Naive thymus-derived CD4-positive, alpha-beta T cell (primary cell): ENCODE results near the gene CUEDC1. TPM values are rescaled to one million over a fixed set of nuclear protein-coding genes. Genes with fewer than 3 reads are reported as not detected.

Experiments used
- ATAC-seq: fragments of 150-1000 bp; cut with Tn5 transposase; 2 replicates; pipeline ENCODE4 v1.10.0; 2021; ENCODE audit warnings: mild to moderate bottlenecking, moderate library complexity
- CTCF ChIA-PET: fragments of 350-600 bp; sonication (Branson Sonifier 250); formaldehyde crosslinking; loops from one replicate; lab custom pipeline; 2021; ENCODE audit warnings: antibody characterized with exemption; lab: Charles Lee
- POLR2A ChIA-PET: fragments of 350-600 bp; sonication (Branson Sonifier 250); formaldehyde crosslinking; loops from one replicate; lab custom pipeline; 2021; ENCODE audit warnings: antibody characterized with exemption, inconsistent platforms; lab: Charles Lee
- DNase-seq, 9 donors: peaks; one replicate each; pipeline versions ENCODE4 v3.0.0 to v3.0.0-alpha.2; 2020 to 2022; ENCODE audit warnings: mixed read lengths in 1 of 9
- H3K27ac ChIP-seq: one replicate; pipeline ENCODE4 v1.7.0; 2013; ENCODE audit warnings: mild to moderate bottlenecking, low read depth, low read length, moderate library complexity
- H3K27me3 ChIP-seq, 2 donors: one replicate each; pipeline ENCODE4 v1.7.0; 2013; ENCODE audit warnings: low read length in 2 of 2, mild to moderate bottlenecking in 2 of 2, moderate library complexity in 2 of 2; ENCODE audit not compliant: control insufficient read depth in 2 of 2, insufficient read depth in 2 of 2
- H3K36me3 ChIP-seq, 3 experiments: 1 replicate in 2 of 3; 2 replicates in 1 of 3; pipeline ENCODE4 v1.7.0; 2013; ENCODE audit warnings: low read length in 3 of 3, mild to moderate bottlenecking in 3 of 3, moderate library complexity in 1 of 3; ENCODE audit not compliant: insufficient read depth in 3 of 3, control insufficient read depth in 2 of 3
- H3K4me1 ChIP-seq, 2 donors: one replicate each; pipeline ENCODE4 v1.7.0; 2013; ENCODE audit warnings: low read length in 2 of 2, mild to moderate bottlenecking in 2 of 2, moderate library complexity in 1 of 2; ENCODE audit not compliant: control insufficient read depth in 2 of 2, insufficient read depth in 2 of 2
- H3K4me3 ChIP-seq: 2 replicates; pipeline ENCODE4 v1.7.0; 2013; ENCODE audit warnings: mild to moderate bottlenecking, low read length
- H3K9me3 ChIP-seq, 3 experiments: 1 replicate in 2 of 3; 2 replicates in 1 of 3; pipeline ENCODE4 v1.7.0; 2013; ENCODE audit warnings: low read length in 3 of 3; ENCODE audit not compliant: control insufficient read depth in 2 of 3
- H3K27ac Mint-ChIP-seq, 9 donors: one replicate each; pipeline ENCODE4 v1.8.0; 2020 to 2022; ENCODE audit warnings: mixed read lengths in 9 of 9, mild to moderate bottlenecking in 8 of 9, moderate library complexity in 5 of 9, inconsistent platforms in 2 of 9
- H3K27me3 Mint-ChIP-seq, 5 donors: one replicate each; pipeline ENCODE4 v1.8.0; 2021 to 2022; ENCODE audit warnings: mixed read lengths in 5 of 5, mild to moderate bottlenecking in 1 of 5
- H3K36me3 Mint-ChIP-seq, 5 donors: one replicate each; pipeline ENCODE4 v1.8.0; 2020 to 2022; ENCODE audit warnings: mixed read lengths in 5 of 5, mild to moderate bottlenecking in 3 of 5, inconsistent platforms in 1 of 5
- H3K4me1 Mint-ChIP-seq, 7 donors: one replicate each; pipeline ENCODE4 v1.8.0; 2020 to 2022; ENCODE audit warnings: mixed read lengths in 7 of 7, mild to moderate bottlenecking in 3 of 7, inconsistent platforms in 1 of 7
- H3K4me3 Mint-ChIP-seq, 10 donors: one replicate each; pipeline ENCODE4 v1.8.0; 2020 to 2022; ENCODE audit warnings: mild to moderate bottlenecking in 10 of 10, mixed read lengths in 10 of 10, moderate library complexity in 6 of 10, inconsistent platforms in 2 of 10
- H3K9me3 Mint-ChIP-seq, 11 donors: one replicate each; pipeline ENCODE4 v1.8.0; 2020 to 2022; ENCODE audit warnings: mixed read lengths in 11 of 11, mild to moderate bottlenecking in 4 of 11, inconsistent platforms in 1 of 11, moderate library complexity in 1 of 11
- intact Hi-C, 2 donors: fragments of 100-400 bp; cut with micrococcal nuclease; formaldehyde crosslinking; loops; one replicate each; pipeline ENCODE4 v1.15.1; 2023
- polyA plus RNA-seq, 2 donors: library from polyadenylated mRNA; unstranded; fragments of 300-500 nt; fragmentation: Illumina TruSeq; gene quantifications; one replicate each; pipeline ENCODE4 v1.2.3, GENCODE V29; 2021
- total RNA-seq, 6 experiments: library from RNA in 5 of 6; stranded (reverse) in 5 of 6; gene quantifications; 1 replicate in 5 of 6; 2 replicates in 1 of 6; pipeline ENCODE4 v1.2.3 and lab custom pipeline; 2021 to 2026

The CUEDC1 gene
- total and polyA plus RNA-seq, 7 experiments from 2014 or later: 0.10 to 7.7 (median 1.0) TPM; not detected in 2

DNA sequence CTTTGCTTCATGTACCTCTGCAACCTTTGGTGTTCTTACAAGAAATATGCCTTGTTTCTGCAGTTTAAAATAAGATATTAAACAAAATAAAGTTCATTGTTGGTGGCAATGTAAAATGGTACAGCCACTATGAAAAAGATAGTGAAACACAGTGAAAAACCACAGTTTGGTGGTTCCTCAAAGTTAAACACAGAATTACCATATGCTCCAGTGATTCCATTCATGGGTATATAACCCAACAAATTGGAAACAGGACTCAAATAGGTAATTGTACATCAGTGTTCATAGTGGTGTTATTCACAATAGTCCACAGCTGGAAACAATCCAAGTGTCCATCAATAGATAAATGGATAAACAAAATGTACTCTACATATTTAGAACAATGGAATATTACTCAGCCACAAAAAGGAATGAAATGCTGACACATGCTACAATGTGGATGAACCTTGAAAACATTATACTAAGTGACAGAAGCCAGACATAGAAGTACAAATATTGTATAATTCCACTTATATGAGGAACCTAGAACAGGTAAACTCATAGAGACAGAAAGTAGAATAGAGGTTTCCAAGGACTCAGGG is 49.2 kb downstream of the CUEDC1 start:
- H3K4me3 ChIP-seq: no peak overlapping the region
- H3K36me3 ChIP-seq: no peaks in the 10 kb centered on the region
- H3K9me3 ChIP-seq: no peaks in the 10 kb centered on the region
- ATAC-seq (no peak), DNase-seq (no peak)
- Mint-ChIP-seq H3K36me3 (no peaks in the 10 kb centered on the region), H3K27me3 (peaks cover 0 to 17% (median 0%) of the 10 kb centered on the region in 5 donors), H3K4me3 (no peak overlapping the region), H3K9me3 (no peaks in the 10 kb centered on the region), H3K27ac (no peak overlapping the region), H3K4me1 (peaks cover 6 to 18% (median 11%) of the 10 kb centered on the region in 7 donors)
- no peak overlapping the region for H3K27ac ChIP-seq
- no peaks in the 10 kb centered on the region for H3K27me3 ChIP-seq
- intact Hi-C loops: no loop called here
- ChIA-PET POLR2A (no interaction called here), CTCF (interaction anchor here (0.6 kb wide), 1 partner anchor 19 kb away, joined by 3 read pairs; no protein-coding TSS in a partner anchor)
- H3K4me1 ChIP-seq: peaks cover 0 to 8% of the 10 kb centered on the region in 2 donors

DNA sequence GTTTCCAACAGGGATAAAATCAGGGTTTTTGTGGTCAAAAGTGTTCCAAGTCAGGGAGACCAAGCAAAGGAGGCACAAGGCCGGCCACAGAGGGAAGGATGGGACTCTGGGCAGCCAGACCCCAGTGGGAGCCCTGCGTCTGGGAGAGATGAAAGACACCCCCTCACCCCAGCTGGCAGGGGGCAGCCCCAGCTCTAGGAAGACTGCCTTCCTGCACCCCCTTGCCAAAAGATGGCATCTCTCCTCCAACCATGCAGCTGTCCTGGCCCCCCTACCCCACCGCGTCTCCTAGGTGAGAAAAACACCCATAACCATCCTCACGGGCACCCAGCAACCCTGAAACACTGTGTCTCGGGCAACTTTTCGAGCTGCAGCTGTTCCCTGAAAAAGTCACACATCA is 51.3 kb downstream of the CUEDC1 start:
- no peak for ATAC-seq
- no peak overlapping the region for H3K27ac Mint-ChIP-seq
- no peaks in the 10 kb centered on the region for H3K36me3 Mint-ChIP-seq
- Histone ChIP-seq H3K4me1 (peaks cover 0 to 8% of the 10 kb centered on the region in 2 donors), H3K27me3 (no peaks in the 10 kb centered on the region), H3K4me3 (no peak overlapping the region), H3K27ac (no peak overlapping the region), H3K36me3 (no peaks in the 10 kb centered on the region), H3K9me3 (no peaks in the 10 kb centered on the region)
- no peaks in the 10 kb centered on the region for H3K9me3 Mint-ChIP-seq
- ChIA-PET CTCF (interaction anchor here (0.6 to 1.5 kb wide), 2 partner anchors 9 to 11 kb away, joined by 3 read pairs; no protein-coding TSS in a partner anchor), POLR2A (no interaction called here)
- intact Hi-C loops: no loop called here
- H3K27me3 Mint-ChIP-seq: peaks cover 0 to 11% (median 0%) of the 10 kb centered on the region in 5 donors
- peaks cover 8 to 26% (median 17%) of the 10 kb centered on the region in 7 donors for H3K4me1 Mint-ChIP-seq
- H3K4me3 Mint-ChIP-seq: peak overlapping the region in 1 of 10 donors; percentile 11
- DNase-seq: no peak

DNA sequence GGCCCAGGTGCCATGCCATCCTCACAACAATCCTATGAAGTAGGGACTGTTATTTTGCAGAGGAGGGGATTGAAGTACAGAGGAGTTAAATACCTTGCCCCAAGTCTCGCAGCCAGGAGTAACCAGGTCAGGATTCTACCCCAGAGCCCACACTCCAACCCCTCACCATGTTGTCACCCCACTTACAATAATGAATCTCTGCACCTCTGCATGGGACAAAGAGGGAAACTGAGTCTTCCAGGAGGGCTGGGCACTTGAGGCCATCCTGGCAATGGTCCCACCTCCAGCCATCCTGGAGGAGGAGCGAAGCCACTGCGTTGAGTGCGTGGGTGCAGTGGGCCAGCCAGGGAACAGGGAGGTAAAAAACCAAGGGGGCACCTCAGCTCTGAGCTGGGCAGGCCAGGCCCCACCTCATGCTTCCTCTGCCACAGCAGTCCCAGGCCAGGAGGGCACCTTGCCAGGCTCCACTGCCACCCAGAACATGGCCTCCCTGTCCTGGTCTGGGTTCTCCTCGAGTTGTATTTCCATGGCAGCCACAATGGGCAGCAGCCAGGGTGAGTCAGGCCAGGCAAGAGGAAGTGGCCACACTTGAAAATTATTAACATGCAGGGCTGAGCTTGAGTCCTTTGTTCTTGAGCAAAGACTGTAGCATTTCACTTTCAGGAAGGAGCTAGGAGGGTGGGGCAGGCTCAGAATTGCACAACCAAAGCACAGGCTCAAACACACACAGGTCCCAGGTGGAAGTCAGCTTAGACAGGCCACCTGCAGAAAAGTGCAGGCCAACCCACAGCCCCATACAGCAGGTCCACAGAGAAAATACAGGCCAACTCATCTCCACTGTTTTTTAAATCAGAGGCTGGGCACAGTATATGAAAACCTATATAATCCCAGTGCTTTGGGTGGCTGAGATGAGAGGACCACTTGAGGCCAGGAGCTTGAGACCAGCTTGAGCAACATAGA is 52.1 kb downstream of the CUEDC1 start:
- POLR2A ChIA-PET: no interaction called here

DNA sequence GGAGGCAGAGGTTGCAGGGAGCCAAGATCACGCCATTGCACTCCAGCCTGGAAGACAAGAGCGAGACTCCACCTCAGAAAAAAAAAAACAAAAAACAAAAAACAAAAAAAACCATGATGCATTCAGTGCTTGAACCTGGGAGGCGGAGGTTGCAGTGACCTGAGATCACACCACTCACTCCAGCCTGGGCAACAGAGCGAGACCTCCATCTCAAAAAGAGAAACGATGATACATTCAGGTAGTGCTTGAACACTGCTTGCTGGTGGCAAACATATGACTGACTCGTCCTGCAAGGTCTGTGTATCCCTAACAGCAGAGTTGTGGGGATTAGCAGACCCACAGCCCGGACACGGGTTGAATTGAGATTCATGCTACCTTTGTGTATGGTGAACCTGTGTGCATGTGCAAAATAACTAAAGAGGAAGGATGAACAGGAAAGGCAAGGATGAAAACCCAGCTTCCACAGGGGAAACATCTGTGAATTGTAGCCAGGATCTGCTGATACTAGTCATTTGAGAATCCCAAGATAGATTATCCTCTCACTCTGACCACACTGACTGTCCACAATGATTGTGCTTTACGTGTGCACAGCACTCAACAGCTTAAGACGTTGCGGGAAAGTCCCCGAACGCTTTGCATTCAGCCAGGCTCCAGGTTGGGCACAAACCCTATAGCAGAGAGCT is 53.0 kb downstream of the CUEDC1 start:
- no peaks in the 10 kb centered on the region for H3K36me3 ChIP-seq
- no peak overlapping the region for H3K4me3 ChIP-seq
- no peak overlapping the region for H3K27ac Mint-ChIP-seq
- no peaks in the 10 kb centered on the region for H3K36me3 Mint-ChIP-seq
- H3K9me3 Mint-ChIP-seq: no peaks in the 10 kb centered on the region
- H3K27ac ChIP-seq: no peak overlapping the region
- ATAC-seq (no peak), DNase-seq (no peak)
- ChIA-PET POLR2A (no interaction called here), CTCF (interaction anchor here (0.9 to 1.6 kb wide), 2 partner anchors 10 to 11 kb away, joined by 3 read pairs; no protein-coding TSS in a partner anchor)
- peaks cover 0 to 4% (median 0%) of the 10 kb centered on the region in 5 donors for H3K27me3 Mint-ChIP-seq
- no peaks in the 10 kb centered on the region for H3K9me3 ChIP-seq
- no peak overlapping the region for H3K4me3 Mint-ChIP-seq
- intact Hi-C loops: no loop called here
- H3K27me3 ChIP-seq: no peaks in the 10 kb centered on the region
- peaks cover 0 to 8% of the 10 kb centered on the region in 2 donors for H3K4me1 ChIP-seq
- H3K4me1 Mint-ChIP-seq: peaks cover 8 to 26% (median 17%) of the 10 kb centered on the region in 7 donors

More for the DNA sequence above, 52.1 kb downstream of the CUEDC1 start:
- no peaks in the 10 kb centered on the region for H3K9me3 ChIP-seq
- H3K4me3 ChIP-seq: no peak overlapping the region
- peaks cover 0 to 8% of the 10 kb centered on the region in 2 donors for H3K4me1 ChIP-seq
- H3K27me3 ChIP-seq: no peaks in the 10 kb centered on the region
- ATAC-seq: peak; percentile 83
- H3K4me3 Mint-ChIP-seq: peak overlapping the region in 3 of 10 donors; percentile 12 to 37 (median 20)
- no peaks in the 10 kb centered on the region for H3K36me3 Mint-ChIP-seq
- H3K36me3 ChIP-seq: no peaks in the 10 kb centered on the region
- intact Hi-C loops: no loop called here
- no peaks in the 10 kb centered on the region for H3K9me3 Mint-ChIP-seq
- H3K27me3 Mint-ChIP-seq: peaks cover 0 to 4% (median 0%) of the 10 kb centered on the region in 5 donors
- CTCF ChIA-PET: interaction anchor here (0.9 to 1.6 kb wide), 2 partner anchors 11 to 12 kb away, joined by 3 read pairs; no protein-coding TSS in a partner anchor
- no peak overlapping the region for H3K27ac ChIP-seq
- H3K4me1 Mint-ChIP-seq: peaks cover 8 to 26% (median 17%) of the 10 kb centered on the region in 7 donors
- H3K27ac Mint-ChIP-seq: peak overlapping the region in 3 of 9 donors; percentile 34 to 88 (median 73)
- DNase-seq: no peak

DNA sequence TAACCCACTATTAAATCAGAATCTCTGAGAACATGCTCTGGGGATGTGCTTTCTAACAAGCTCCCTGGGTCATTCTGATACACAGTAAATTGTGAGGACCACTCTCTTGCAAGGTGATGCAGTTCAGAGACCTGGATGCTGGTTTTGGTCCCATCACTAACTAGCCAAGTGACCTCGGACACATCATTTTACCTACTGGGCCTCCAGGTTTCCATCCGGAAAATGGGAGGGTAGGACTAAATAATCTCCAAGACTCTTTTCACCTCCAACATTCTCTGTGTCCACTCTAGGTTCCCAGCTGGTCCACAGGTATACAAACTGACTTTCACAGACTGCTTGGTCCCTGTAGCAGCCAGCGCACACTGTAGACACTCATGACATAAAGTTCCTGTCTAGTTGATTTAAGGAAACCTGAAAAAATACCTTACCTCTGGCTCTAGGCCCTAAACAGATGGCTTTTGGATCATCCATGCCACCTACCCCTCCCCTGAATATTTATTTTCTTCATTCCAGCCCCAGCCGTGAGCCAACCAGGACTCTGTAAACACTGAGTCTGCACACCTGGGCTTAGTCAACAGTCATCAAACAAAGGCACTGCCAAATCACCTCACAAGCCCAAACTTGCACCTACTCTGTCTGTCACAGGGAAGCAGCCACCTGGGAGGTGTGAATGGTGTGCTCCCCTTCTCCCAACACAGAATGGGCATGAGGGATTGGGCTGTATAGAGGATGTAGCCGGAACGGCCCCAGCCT is 54.0 kb downstream of the CUEDC1 start:
- intact Hi-C loops: no loop called here
- ATAC-seq (no peak), DNase-seq (no peak)
- Histone ChIP-seq H3K36me3 (no peaks in the 10 kb centered on the region), H3K4me3 (no peak overlapping the region), H3K27ac (no peak overlapping the region), H3K27me3 (no peaks in the 10 kb centered on the region), H3K9me3 (no peaks in the 10 kb centered on the region), H3K4me1 (peaks cover 0 to 8% of the 10 kb centered on the region in 2 donors)
- no peaks in the 10 kb centered on the region for H3K36me3 Mint-ChIP-seq
- CTCF ChIA-PET: no interaction called here
- H3K4me3 Mint-ChIP-seq: no peak overlapping the region
- H3K27ac Mint-ChIP-seq: no peak overlapping the region
- H3K4me1 Mint-ChIP-seq: peaks cover 8 to 26% (median 17%) of the 10 kb centered on the region in 7 donors
- POLR2A ChIA-PET: no interaction called here
- peaks cover 0 to 2% (median 0%) of the 10 kb centered on the region in 5 donors for H3K27me3 Mint-ChIP-seq
- no peaks in the 10 kb centered on the region for H3K9me3 Mint-ChIP-seq

DNA sequence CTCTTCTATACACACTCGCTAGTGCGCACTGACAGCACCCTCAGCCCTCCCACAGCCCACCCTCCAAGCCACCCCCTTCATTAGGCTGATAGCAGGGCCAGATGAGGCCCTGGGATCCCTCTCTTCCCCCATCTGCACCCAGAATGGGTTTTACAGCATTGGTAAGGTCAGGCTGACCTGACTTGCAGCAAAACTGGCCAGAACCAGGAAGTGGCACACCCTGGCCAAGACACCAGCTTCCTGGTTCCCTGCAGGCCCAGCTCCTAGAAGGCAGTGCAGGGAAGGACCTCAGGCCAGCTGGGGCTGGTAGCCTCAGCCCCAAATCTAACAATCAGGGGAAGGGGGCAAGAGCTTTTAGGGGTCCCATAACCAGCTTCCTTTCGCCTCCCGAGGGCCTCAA is 55.4 kb downstream of the CUEDC1 start:
- CTCF ChIA-PET: no interaction called here
- Histone ChIP-seq H3K9me3 (no peaks in the 10 kb centered on the region), H3K36me3 (no peaks in the 10 kb centered on the region), H3K4me3 (no peak overlapping the region), H3K27ac (no peak overlapping the region), H3K27me3 (no peaks in the 10 kb centered on the region), H3K4me1 (peaks cover 0 to 8% of the 10 kb centered on the region in 2 donors)
- H3K4me3 Mint-ChIP-seq: no peak overlapping the region
- no peaks in the 10 kb centered on the region for H3K9me3 Mint-ChIP-seq
- no peaks in the 10 kb centered on the region for H3K36me3 Mint-ChIP-seq
- intact Hi-C loops: loop anchor here in 1 of 2 donors (10.0 kb wide), 1 partner anchor 45 kb away; no protein-coding TSS in a partner anchor
- H3K4me1 Mint-ChIP-seq: peaks cover 8 to 26% (median 17%) of the 10 kb centered on the region in 7 donors
- H3K27ac Mint-ChIP-seq: peak overlapping the region in 1 of 9 donors; percentile 21
- POLR2A ChIA-PET: no interaction called here
- DNase-seq: no peak
- ATAC-seq: peak; percentile 58
- H3K27me3 Mint-ChIP-seq: peaks cover 0 to 6% (median 0%) of the 10 kb centered on the region in 5 donors
